ENCODE results near the gene NCK2.
"Not testable (repeated sequence)": the region's sequence is repeated elsewhere in the genome, so short reads cannot be mapped to it uniquely, and the experiment has no call there.

The NCK2 gene

GRCh38 chr2:105897694-105898093, 153.0 kb downstream of the NCK2 start:
- DNase-seq, result not testable (repeated sequence)

GRCh38 chr2:105903051-105903674, 158.5 kb downstream of the NCK2 start:
- DNase-seq, result no peak

GRCh38 chr2:105904938-105905337, 160.2 kb downstream of the NCK2 start:
- no peak for DNase-seq

- DNase-seq, result no peak
Observed at GRCh38 chr2:105906481-105906880, 161.8 kb downstream of the NCK2 start.

- DNase-seq, result no peak
Observed at GRCh38 chr2:105907184-105907583, 162.5 kb downstream of the NCK2 start.

- DNase-seq, result no peak
Observed at GRCh38 chr2:105909215-105909614, 164.5 kb downstream of the NCK2 start.

GRCh38 chr2:105910497-105911238, 166.0 kb downstream of the NCK2 start:
- DNase-seq, result no peak

- DNase-seq, result no peak
Observed at GRCh38 chr2:105911425-105911824, 166.7 kb downstream of the NCK2 start.

GRCh38 chr2:105912081-105912480, 167.4 kb downstream of the NCK2 start:
- DNase-seq, result no peak

GRCh38 chr2:105915005-105915558, 170.4 kb downstream of the NCK2 start:
- no peak for DNase-seq

GRCh38 chr2:105917226-105917625, 172.5 kb downstream of the NCK2 start:
- no peak for DNase-seq

GRCh38 chr2:105917688-105918087, 173.0 kb downstream of the NCK2 start:
- no peak for DNase-seq

- DNase-seq, result no peak
Observed at GRCh38 chr2:105919191-105919811, 174.6 kb downstream of the NCK2 start.

GRCh38 chr2:105919826-105920225, 175.1 kb downstream of the NCK2 start:
- no peak for DNase-seq

GRCh38 chr2:105924271-105924670, 179.6 kb downstream of the NCK2 start:
- DNase-seq, result no peak

- DNase-seq, result no peak
Observed at GRCh38 chr2:105924932-105925331, 180.2 kb downstream of the NCK2 start.

- DNase-seq, result no peak
Observed at GRCh38 chr2:105925390-105925789, 180.7 kb downstream of the NCK2 start.

- no peak for DNase-seq
Observed at GRCh38 chr2:105926960-105927678, 182.4 kb downstream of the NCK2 start.

GRCh38 chr2:105928086-105928485, 183.4 kb downstream of the NCK2 start:
- no peak for DNase-seq

GRCh38 chr2:105928563-105928962, 183.9 kb downstream of the NCK2 start:
- DNase-seq, result no peak

GRCh38 chr2:105929516-105929915, 184.8 kb downstream of the NCK2 start:
- no peak for DNase-seq

- DNase-seq, result no peak
Observed at GRCh38 chr2:105932582-105932981, 187.9 kb downstream of the NCK2 start.

- DNase-seq, result no peak
Observed at GRCh38 chr2:105933906-105934305, 189.2 kb downstream of the NCK2 start.

All from NCI-H187 treated with DMSO at 0.1 percent for 48 hours (cell line).